GM19351 (cell line): ENCODE data around the gene DYNLT2B.
"Not testable (repeated sequence)": the region's sequence is repeated elsewhere in the genome, so short reads cannot be mapped to it uniquely, and the experiment has no call there.

Experiments used
- ATAC-seq: cut with Tn5 transposase; IDR thresholded peaks from one replicate; pipeline ENCODE4 v1.9.1; 2021; ENCODE audit warnings: mild to moderate bottlenecking, moderate library complexity; ENCODE audit not compliant: unreplicated experiment

DYNLT2B gene

DNA sequence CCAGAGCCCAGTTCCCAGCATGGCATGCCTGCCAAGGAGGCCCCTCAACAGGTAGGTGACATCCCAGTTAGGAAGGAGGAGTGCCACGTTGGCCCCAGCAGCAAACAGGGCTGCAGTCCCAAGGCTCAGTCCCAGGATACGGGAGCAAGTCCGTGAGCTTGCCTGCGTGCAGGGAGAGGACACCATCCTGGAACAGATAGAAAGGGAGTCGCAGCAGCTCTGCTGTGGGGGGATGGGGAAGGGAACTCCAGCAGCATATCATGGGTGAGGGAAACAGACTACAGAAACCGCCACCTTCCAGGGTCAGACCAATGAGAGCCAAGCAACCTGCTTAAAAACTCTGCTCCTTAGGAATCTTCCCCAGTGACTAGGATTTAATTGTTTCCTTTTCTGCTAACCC, 9.4 kb upstream of the DYNLT2B start:
- no peak for ATAC-seq

DNA sequence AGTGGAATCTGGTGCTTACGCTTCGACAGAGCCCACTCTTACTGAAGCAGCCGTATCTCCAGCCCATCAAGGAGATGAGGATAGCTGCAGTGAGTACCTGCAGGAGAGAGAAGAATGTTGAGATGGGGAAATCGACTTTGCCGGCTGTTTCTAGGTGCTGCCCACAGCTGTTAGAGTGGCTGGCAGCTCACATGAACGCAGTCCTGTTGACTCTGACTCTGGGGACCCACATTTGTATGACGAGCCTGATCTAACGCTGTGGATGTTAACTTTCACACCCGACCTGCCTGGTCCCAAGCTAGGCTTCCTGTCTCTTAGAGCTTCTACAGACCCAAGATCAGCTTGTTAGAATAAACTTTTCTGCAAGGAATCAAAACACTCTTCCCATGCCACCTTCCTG, 8.9 kb upstream of the DYNLT2B start:
- no peak for ATAC-seq

DNA sequence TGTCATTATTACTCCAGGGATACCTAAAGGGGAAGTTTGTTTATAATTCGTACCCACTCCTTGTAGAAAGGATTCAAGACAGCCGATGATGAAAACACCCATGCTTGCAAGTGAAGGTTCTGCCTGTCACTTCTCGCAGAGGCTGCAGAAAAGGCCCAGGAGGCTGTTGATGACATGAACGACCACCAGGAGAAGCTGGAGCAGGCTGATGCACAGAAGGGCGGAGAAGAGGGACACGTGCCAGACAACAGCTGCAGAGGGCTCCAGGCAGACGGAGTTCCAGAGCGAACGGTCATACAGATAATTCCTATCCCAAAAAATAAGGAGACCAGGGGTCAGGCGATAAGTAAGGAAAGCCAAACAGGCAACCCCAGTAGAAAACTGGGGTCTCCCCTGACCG, 5.7 kb upstream of the DYNLT2B start:
- ATAC-seq = no peak

- ATAC-seq = no peak
Measured at GRCh38 chr3:196323016-196323415, 5.0 kb upstream of the DYNLT2B start.

DNA sequence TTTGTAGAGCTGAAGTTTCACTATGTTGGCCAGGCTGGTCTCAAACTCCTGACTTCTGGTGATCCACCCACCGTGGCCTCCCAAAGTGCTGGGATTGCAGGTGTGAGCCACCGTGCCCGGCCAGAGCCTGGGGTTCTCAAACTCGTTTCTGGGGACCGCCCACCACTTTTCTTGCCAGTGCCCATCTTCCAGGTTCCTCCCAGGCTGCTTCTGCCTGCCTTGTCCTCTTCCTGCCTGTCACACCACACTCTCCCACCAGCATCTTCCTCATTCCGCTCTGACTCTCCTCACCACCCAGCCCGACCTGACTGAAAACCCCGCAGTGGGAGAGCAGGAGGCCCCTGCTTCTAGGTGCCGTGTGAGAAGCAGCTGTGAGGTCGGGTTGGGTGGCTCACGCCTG, 3.1 kb upstream of the DYNLT2B start:
- no peak for ATAC-seq

DNA sequence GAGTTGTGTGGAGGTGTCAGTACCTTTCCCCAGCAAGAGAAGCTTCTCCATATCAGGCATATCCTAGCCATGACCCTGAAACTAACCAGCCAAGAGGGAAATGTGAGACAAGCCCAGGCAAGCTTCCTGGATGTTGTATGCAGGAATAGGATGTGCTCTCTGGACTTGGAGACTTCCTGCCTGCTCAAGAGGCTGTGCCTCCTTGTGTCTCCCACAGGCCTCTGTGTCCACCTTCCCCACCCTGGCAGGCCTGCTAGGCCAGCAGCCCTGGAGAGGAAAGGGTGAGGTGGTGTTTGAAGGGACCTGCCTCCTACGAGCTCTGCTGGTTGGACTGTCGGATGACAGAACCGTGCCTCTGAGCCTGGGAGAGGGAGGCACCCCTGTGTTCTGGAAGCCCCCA, 2.1 kb upstream of the DYNLT2B start:
- no peak for ATAC-seq

DNA sequence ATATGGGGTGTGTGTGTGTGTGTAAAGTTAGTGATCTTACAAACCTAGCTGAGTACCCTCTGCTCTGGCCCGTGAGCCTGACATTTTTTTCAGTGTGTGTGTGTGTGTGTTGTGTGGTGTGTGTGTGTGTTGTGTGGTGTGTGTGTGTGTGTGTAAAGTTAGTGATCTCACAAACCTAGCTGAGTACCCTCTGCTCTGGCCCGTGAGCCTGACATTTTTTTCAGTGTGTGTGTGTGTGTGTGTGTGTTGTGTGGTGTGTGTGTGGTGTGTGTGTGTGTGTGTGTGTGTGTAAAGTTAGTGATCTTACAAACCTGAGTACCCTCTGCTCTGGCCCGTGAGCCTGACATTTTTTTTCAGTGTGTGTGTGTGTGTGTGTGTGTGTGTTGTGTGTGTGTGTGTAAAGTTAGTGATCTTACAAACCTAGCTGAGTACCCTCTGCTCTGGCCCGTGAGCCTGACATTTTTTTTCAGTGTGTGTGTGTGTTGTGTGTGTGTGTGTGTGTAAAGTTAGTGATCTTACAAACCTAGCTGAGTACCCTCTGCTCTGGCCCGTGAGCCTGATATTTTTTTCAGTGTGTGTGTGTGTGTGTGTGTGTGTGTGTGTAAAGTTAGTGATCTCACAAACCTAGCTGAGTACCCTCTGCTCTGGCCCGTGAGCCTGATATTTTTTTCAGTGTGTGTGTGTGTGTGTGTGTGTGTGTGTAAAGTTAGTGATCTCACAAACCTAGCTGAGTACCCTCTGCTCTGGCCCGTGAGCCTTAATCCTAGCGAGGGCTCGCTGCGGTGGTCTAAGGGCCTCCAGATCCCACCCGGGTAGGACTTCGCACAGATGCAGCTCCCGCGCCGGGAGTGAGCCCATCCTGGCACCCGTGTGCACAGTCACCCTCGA, 997 bp downstream of the DYNLT2B start:
- not testable (repeated sequence) for ATAC-seq

DNA sequence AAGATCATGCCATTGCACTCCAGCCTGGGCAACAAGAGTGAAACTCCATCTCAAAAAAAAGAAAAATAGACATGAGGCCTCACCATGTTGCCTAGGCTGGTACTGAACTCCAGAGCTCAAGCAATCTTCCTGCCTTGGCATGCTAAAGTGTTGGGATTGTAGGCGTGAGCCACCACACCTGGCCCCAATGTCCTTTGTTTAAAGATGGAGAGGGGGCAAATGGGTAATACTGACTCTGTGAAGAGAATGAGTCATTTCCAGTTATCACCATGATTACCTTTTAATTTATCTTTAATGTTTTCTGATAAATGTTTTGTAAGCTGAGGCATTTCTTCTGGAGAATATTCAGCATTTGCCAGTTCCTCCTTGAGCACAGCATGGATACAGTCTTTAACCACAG, 2.2 kb downstream of the DYNLT2B start:
- ATAC-seq = no peak

GRCh38 chr3:196314597-196314996, 3.4 kb downstream of the DYNLT2B start:
- ATAC-seq = no peak

DNA sequence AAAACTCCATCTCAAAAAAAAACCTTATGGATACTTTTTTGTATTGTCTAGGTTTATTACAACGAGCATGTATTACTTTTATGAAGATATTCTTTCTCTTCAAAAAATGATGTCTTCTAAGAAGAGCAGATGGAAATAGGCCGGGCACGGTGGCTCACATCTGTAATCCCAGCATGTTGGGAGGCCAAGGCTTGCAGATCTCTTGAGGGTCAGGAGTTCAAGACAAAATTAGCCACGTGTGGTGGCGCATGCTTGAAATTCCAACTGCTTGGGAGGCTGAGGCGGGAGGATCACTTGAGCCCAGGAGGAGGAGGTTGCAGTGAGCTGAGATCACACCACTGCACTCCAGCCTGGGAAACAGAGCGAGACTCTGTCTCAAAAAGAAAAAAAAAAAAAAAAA, 4.0 kb downstream of the DYNLT2B start:
- not testable (repeated sequence) for ATAC-seq

DNA sequence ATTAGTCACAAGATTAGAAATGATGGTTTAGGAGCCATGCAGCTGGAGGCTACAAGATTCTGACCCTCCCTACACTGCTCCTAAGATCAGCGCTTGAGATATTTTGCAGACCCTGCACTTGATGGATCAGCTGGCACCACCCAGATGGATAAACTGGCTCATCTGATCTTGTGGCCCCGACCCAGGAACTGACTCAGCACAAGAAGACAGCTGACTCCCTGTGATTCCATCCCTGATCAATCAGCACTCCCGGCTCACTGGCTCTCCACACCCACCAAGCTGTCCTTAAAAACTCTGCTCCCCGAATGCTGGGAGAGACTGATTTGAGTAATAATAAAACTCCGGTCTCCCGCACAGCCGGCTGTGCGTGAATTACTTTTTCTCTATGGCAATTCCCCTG, 15.1 kb downstream of the DYNLT2B start:
- not testable (repeated sequence) for ATAC-seq

GRCh38 chr3:196302551-196302950, 15.5 kb downstream of the DYNLT2B start:
- not testable (repeated sequence) for ATAC-seq

DNA sequence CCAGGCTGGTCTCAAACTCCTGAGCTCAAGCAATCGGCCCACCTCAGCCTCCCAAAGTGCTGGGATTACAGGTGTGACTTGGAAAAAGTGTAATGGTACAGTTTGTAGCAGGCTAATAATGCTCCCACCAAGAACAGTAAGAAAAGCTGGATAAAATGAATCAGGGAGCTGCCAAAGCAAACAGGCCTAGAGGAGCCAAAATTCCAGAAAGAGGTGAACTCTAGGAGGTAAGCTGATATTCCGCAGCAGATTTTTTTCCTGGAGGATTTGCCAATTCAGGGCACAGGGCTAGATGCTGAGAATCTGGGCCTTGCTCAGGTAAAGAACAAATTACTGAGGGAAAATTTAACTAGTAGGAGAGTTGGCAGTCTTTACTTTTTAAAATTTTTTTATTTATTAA, 19.5 kb downstream of the DYNLT2B start:
- no peak for ATAC-seq

DNA sequence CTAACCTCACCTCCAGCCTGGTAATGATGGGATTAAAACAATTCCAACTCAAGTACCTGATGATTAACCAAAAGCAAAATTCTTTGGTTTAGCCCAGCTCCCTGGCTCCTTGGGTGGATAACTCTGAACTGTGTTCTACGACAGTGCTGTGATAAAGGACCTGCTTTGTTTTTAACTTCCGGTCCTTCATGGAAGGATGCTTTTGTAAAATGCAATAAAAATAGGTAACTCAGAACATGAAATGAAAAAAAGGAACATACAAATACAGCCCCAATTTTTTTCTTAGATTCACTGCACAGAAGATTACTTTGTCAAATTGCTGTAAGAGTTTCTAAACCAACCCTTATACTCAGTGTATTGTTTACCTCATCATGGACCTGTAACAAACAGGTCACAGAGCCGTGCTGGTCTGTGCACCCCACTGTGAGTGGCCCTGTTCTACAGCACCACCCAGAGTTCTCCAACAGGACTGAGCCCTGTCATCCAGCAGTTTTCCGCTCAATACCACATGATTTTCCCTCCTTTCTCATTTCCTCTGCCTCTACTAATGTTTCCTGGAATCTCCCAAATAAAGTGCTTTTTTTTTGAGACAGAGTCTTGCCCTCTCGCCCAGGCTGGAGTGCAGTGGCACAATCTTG, 25.6 kb downstream of the DYNLT2B start:
- ATAC-seq = peak; percentile 45

GRCh38 chr3:196288141-196288460, 29.9 kb downstream of the DYNLT2B start:
- ATAC-seq = no peak

GRCh38 chr3:196287440-196288140, 30.4 kb downstream of the DYNLT2B start, which contains the start of gene PCYT1A:
TSS of gene PCYT1A (minus strand) at chr3:196287726. CDS start at chr3:196270531, 17,195 bp downstream.
- ATAC-seq = peak; percentile 87

DNA sequence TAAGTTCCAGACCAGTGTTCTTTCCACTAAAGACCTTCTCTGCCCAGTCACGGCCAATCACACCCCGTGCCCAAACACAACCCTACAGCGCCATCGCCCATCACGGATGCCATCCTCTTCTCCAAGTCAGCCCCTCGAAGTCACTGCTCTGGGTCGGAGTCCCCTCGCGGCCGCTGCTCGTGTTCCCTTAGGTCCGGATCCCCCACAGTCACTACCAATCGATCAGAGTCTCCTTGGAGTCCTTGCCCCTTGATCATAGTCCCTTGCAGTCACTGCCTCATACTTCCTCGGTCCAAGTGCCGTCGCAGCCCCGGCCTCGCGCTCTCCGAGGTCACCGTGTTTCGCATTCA, 31.0 kb downstream of the DYNLT2B start:
- peak; percentile 20 for ATAC-seq

- ATAC-seq = no peak
Measured at GRCh38 chr3:196284396-196284795, 33.6 kb downstream of the DYNLT2B start.

DNA sequence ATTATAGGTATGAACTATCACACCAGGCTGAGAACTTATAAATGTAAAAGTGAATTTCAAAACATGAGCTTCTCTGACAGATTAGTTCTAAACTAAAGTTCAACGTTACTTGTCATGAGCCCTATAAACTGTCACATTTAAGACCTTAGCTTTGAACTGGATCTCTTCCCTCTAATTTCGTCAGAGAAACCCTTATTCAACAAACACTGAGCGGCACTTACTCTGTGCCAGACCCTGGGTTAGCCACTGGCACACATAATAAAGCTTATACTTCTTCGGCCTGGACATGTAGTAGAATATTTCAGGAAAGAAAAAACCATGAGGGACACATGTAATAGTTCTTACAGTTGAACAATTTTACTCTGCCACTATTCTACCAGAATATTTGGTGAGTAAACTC, 36.1 kb downstream of the DYNLT2B start:
- no peak for ATAC-seq

GRCh38 chr3:196280689-196281440, 37.2 kb downstream of the DYNLT2B start:
- peak; percentile 73 for ATAC-seq

DNA sequence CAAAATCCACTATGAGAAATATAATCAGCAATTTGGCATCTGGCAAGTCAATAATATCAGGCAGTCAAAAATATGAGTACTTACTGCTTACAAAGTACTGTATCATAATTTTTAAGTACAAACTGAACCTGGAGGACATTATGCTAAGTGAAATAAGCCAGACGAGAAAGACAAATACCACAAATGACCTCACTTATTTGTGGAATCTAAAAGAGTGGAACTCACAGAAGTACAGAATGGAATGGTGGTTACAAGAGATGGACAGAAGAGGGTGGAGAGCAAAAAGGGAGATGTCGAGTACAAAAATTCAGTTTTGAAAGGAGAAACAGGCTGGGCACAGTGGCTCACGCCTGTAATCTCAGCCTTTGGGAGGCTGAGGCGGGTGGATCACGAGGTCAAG, 42.9 kb downstream of the DYNLT2B start:
- ATAC-seq = no peak
